Keratinocyte (primary cell): ENCODE results near the gene KCNQ1OT1.

Source experiments
- CTCF ChIP-seq, 3 experiments: IDR thresholded peaks in 1 of 3; conservative IDR thresholded peaks in 1 of 3; optimal IDR thresholded peaks in 1 of 3; 2 replicates in 2 of 3; 3 replicates in 1 of 3; pipeline versions ENCODE3 to v1.5.1; 2011; ENCODE audit warnings: low read length in 3 of 3, mild to moderate bottlenecking in 3 of 3, moderate library complexity in 2 of 3, control low read depth in 1 of 3, inconsistent platforms in 1 of 3; ENCODE audit not compliant: insufficient read depth in 2 of 3; ENCODE audit errors: extremely low read depth in 1 of 3
- EZH2 ChIP-seq: IDR thresholded peaks from one replicate; pipeline ENCODE4 v1.6.1; 2012; ENCODE audit warnings: inconsistent platforms, mild to moderate bottlenecking, low read length, moderate library complexity

DNA sequence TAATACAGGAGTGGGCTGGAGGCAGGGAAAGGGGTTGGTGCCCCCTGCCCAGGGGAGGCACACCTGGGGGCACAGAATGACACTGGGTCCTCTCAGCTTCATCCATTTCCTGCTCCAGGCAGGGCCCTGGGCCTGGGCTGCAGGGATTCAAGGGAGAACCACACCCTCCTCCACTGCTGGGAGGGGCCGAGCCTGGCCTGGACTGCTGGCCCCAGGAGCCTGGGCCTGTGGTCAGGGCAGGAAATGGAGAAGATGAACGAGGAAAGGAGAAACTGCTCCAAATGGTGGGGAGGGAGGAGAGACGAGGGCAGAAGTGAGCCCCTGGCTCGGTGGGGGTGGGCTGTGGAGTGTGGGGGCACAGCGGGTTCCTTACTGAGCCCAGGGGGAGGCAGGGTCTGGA lies 38.1 kb upstream of the KCNQ1OT1 start:
- TF ChIP-seq CTCF (optimal IDR thresholded peaks at IDR 0.05 in 1 of 3, IDR thresholded peaks at IDR 0.05 in 1 of 3, conservative IDR thresholded peaks at IDR 0.05 in 1 of 3; ENCODE audit: extremely low read depth in 1 of 3, insufficient read depth in 2 of 3, low read length in 3 of 3) = no peak
- TF ChIP-seq EZH2 = no peak
